HG02642 (cell line): ENCODE data around the gene ECI1.

ENCODE experiments used
- ATAC-seq: cut with Tn5 transposase; IDR thresholded peaks from one replicate; pipeline ENCODE4 v1.9.1; 2021; ENCODE audit warnings: mild to moderate bottlenecking; ENCODE audit not compliant: unreplicated experiment, poor library complexity

ECI1 gene

DNA sequence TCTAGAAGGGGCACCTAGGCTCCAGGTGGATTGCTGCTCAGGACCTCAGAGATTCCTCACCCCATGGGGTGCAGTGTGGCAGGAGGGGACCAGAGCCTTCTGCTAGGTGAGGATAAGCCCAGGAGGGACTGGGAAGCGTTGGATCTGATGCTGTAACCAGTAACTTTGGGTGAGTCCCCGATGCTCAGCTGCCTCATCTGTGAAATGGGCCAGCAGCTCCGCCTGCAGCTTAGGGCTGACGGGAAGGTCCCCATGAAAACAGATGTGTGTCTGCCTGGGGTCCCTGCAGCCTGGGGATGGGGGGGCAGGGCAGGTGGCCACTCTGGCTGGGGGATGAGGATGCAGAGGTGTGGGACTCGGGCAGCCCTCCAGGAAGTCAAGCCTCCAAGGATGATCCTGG is 52.3 kb downstream of the ECI1 start:
- no peak for ATAC-seq

GRCh38 chr16:2198283-2198682 is 53.1 kb downstream of the ECI1 start:
- no peak for ATAC-seq

- no peak for ATAC-seq
Observed at GRCh38 chr16:2197765-2198164, 53.6 kb downstream of the ECI1 start.

DNA sequence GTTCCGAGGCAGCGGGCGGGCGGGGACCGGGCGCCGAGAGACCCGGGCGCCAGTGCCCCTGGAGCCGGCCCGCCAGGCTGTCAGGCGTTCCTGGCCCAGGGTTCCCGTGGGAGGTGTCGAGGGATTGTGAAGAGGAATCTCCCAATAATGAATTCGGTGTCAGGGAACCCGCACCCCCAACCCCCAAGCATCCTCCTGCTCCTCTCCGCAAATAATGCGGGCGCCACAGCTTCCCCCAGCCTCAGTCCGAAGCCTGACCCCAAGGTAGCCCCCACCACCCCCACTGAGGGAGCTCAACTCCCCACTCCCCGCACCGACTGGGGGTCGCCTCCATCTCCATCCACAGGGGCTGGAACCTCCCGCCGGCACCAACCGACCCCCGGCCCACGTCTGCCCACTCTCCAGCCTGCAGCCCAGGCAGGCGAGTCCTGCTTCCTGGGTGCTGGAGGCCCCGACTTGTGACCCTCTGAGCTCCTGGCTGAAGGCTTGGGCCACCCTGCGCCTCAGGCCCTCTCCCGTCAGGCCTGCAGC is 54.3 kb downstream of the ECI1 start:
- ATAC-seq, result no peak

DNA sequence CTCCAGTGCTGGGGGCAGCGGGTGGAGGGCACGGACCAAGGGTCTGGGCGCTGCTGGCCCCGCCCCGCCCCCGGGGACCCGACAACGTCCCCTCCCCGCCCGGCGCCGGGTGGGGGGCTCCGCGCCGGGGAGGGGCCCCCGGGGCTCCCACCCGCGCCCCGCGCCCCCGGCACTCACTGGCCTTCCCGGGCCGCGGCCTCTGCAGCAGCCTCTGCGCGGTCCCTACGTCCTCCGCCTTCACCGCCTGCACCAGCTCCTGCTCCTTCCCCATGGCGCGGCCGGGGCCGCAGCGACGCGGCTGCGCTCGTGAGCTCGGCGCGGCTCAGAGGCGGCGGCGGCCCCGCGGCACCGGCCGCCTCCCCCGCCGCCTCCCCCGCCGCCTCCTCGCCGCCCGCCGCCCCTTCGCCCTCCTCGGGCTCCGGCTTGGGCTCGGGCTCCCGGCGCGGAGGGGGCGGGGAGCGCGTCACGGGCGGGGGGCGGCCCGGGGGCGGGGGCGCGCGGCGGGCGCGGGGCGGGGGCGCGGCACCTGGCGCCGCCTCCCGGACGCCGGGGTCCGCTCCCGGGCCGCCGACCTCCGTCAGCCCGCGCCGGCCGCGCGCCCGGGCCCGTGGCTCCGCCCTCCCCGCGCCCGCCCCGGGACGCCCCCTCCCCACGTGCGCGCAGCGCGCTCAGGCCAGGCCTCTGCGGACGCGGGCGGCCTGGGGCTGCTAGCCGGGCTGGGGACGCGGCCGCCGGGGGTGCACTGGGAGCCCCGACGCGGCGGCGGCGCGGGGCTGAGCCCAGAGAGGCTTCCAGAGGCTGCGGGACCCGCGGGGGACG is 55.0 kb downstream of the ECI1 start, which contains the start of gene CASKIN1:
TSS of gene CASKIN1 (minus strand) at position 444 of the 819 bp plus-strand sequence. CDS start at position 271, 173 bp downstream.
- no peak for ATAC-seq

- no peak for ATAC-seq
Observed at GRCh38 chr16:2195322-2196161, 55.8 kb downstream of the ECI1 start.

- no peak for ATAC-seq
Observed at GRCh38 chr16:2194852-2195321, 56.5 kb downstream of the ECI1 start.

DNA sequence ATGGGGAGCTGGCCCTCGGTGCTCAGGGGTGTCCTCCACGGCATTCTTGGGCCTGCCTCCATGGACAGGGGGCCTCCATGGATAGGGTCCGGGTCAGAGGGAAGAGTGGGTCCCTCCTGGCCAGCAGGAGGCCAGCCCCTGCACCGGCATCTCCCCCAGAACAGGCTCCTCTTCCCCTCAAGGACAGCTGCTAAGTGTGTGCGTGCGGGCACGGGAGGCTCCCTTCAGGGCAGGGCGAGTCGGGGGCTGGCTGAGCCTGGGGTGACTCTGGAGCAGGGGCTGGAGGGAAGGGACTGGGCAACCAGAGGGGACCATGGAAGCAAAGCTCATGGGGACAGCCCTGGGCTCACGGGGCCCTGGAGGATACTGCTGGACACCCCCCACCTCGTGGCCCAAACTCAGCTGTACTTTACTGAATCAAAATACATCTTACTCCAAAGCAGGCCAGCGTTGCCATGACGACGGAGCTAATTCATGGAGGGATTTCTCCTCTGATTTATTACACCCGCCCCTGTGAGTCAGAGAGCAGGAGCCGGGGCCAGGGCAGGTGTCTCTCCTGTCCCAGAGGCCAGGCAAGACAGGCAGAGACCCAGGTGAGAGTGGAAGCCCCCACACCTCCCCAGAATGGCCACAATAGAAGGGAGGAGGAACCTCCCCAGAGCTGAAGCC is 57.1 kb downstream of the ECI1 start:
- no peak for ATAC-seq

DNA sequence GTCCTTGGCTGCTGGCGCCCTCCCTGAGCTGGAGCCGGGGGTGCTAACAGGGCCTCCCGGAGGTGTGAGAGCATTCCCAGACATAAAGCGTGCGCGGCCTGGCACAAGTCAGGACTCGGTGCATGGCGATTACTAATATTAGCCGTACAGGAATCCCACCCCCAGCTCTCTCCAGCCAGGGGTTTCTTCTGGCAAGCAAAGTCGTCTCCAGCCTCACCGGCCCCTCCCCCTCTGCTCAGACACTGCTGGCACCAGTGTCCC is 60.0 kb downstream of the ECI1 start:
- no peak for ATAC-seq

GRCh38 chr16:2190659-2191445 is 60.5 kb downstream of the ECI1 start:
- ATAC-seq, result no peak

- no peak for ATAC-seq
Observed at GRCh38 chr16:2190002-2190658, 61.3 kb downstream of the ECI1 start.
